Esophagus squamous epithelium (tissue), 5 donors: ENCODE results near the gene LRP1B. TPM values are rescaled to one million over a fixed set of nuclear protein-coding genes. Genes with fewer than 3 reads are reported as not detected.

Experiments used
- DNase-seq: peaks from one replicate; lab custom pipeline; 2025; lab: John Stamatoyannopoulos, UW
- H3K27ac ChIP-seq, 4 donors: fragments of 200-600 bp; sonication (generic); one replicate each; pipeline ENCODE4 v1.5.1; 2016 to 2019; ENCODE audit warnings: mild to moderate bottlenecking in 1 of 4
- H3K27me3 ChIP-seq, 4 donors: fragments of 200-600 bp; sonication (generic); 1 replicate in 3 of 4; 2 replicates in 1 of 4; pipeline versions ENCODE4 v1.5.1 to v1.6.0; 2017 to 2021; ENCODE audit warnings: antibody characterized with exemption in 1 of 4
- H3K36me3 ChIP-seq, 3 donors: fragments of 200-600 bp; sonication (generic); one replicate each; pipeline ENCODE4 v1.5.1; 2016 to 2019
- H3K4me1 ChIP-seq, 3 donors: fragments of 200-600 bp; sonication (generic); one replicate each; pipeline ENCODE4 v1.5.1; 2017 to 2019
- H3K4me3 ChIP-seq, 4 donors: fragments of 200-600 bp; sonication (generic); 1 replicate in 3 of 4; 2 replicates in 1 of 4; pipeline ENCODE4 v1.5.1; 2016 to 2019; ENCODE audit warnings: mild to moderate bottlenecking in 2 of 4, moderate library complexity in 1 of 4
- H3K9me3 ChIP-seq, 3 donors: fragments of 200-600 bp; sonication (generic); one replicate each; pipeline ENCODE4 v1.5.1; 2016 to 2019
- POLR2A ChIP-seq, 4 donors: fragments of 450-650 bp; IDR thresholded peaks; one replicate each; pipeline ENCODE4 v1.6.1; 2017; ENCODE audit warnings: antibody characterized with exemption in 4 of 4, mild to moderate bottlenecking in 4 of 4, moderate library complexity in 3 of 4
- WGBS, 2 donors: methylation state at CpG; one replicate each; pipeline ENCODE4 v1.1.5; 2018; 5-methylcytosine and 5-hydroxymethylcytosine counted together
- intact Hi-C: fragments of 100-400 bp; cut with DNase I; formaldehyde crosslinking; loops from one replicate; pipeline ENCODE4 v1.15.0; 2022
- total RNA-seq, 4 donors: library from RNA; depleted of rRNA; stranded (reverse); fragments of >200 nt; gene quantifications; one replicate each; pipeline ENCODE4 v1.1.0, GENCODE V29; 2016
- TF ChIP-seq, protein P1 (sequence below), 6 experiments: fragments of 450-650 bp in 4 of 6; fragments of 200-600 bp in 2 of 6; sonication (generic) in 2 of 6; IDR thresholded peaks; one replicate each; pipeline ENCODE4 v1.5.1; 2016 to 2019; ENCODE audit warnings: antibody characterized with exemption in 6 of 6, mild to moderate bottlenecking in 4 of 6, moderate library complexity in 4 of 6
- donor health status: DM: yes; HTN: yes; CAD: no.

The LRP1B gene
- total RNA-seq, 4 donors from 2014 or later, result 0.04 to 1.1 (median 0.23) TPM

- intact Hi-C loops, result no loop called here
Measured at GRCh38 chr2:141464995-141465394, 665.8 kb downstream of the LRP1B start.

DNA sequence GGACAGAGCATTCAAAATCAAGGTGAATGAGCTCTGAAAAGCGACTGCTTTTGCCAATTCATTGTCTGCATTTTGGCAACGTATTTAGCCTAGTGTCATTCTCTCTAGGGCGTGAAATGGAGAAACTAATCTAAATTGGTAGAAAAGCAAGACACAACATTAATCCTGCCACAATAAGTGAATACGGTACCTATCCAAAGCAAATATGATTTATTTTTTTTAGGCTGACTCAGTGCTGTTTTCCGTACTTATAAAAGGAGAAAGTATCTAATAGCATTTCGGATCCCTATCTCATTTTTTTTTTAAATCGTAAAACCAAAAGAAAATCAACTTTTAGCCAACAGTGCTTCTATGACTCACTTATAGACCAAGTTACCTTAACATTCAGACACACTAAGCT, 672.5 kb downstream of the LRP1B start:
- WGBS, 2 donors, result 41 to 57% methylated on average over 7 of the region's 7 CpGs
- intact Hi-C loops, result no loop called here
- no peak for TF ChIP-seq POLR2A (IDR thresholded peaks at IDR 0.05)
- TF ChIP-seq, protein P1, sequence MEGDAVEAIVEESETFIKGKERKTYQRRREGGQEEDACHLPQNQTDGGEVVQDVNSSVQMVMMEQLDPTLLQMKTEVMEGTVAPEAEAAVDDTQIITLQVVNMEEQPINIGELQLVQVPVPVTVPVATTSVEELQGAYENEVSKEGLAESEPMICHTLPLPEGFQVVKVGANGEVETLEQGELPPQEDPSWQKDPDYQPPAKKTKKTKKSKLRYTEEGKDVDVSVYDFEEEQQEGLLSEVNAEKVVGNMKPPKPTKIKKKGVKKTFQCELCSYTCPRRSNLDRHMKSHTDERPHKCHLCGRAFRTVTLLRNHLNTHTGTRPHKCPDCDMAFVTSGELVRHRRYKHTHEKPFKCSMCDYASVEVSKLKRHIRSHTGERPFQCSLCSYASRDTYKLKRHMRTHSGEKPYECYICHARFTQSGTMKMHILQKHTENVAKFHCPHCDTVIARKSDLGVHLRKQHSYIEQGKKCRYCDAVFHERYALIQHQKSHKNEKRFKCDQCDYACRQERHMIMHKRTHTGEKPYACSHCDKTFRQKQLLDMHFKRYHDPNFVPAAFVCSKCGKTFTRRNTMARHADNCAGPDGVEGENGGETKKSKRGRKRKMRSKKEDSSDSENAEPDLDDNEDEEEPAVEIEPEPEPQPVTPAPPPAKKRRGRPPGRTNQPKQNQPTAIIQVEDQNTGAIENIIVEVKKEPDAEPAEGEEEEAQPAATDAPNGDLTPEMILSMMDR (IDR thresholded peaks at IDR 0.05), result no peak
- H3K27ac ChIP-seq, result no peak overlapping the region
- DNase-seq, result no peak
- H3K36me3 ChIP-seq, result no peaks in the 10 kb centered on the region
- H3K4me1 ChIP-seq, result no peaks in the 10 kb centered on the region
- no peaks in the 10 kb centered on the region for H3K9me3 ChIP-seq
- H3K27me3 ChIP-seq, result no peaks in the 10 kb centered on the region
- no peak overlapping the region for H3K4me3 ChIP-seq

More at GRCh38 chr2:141464995-141465394, 665.8 kb downstream of the LRP1B start:
- no peak overlapping the region for H3K4me3 ChIP-seq
- DNase-seq, result no peak
- H3K27ac ChIP-seq, result no peak overlapping the region
- peaks cover 0 to 16% (median 3%) of the 10 kb centered on the region in 3 donors for H3K4me1 ChIP-seq
- no peaks in the 10 kb centered on the region for H3K27me3 ChIP-seq
- no peaks in the 10 kb centered on the region for H3K9me3 ChIP-seq
- H3K36me3 ChIP-seq, result no peaks in the 10 kb centered on the region
- TF ChIP-seq, protein P1 (IDR thresholded peaks at IDR 0.05), result no peak
- TF ChIP-seq POLR2A (IDR thresholded peaks at IDR 0.05), result no peak

- WGBS, 2 donors, result 57 to 84% methylated on average over 2 of the region's 2 CpGs
- intact Hi-C loops, result no loop called here
- no peak overlapping the region for H3K27ac ChIP-seq
- H3K4me3 ChIP-seq, result no peak overlapping the region
- no peaks in the 10 kb centered on the region for H3K27me3 ChIP-seq
- no peaks in the 10 kb centered on the region for H3K36me3 ChIP-seq
- H3K4me1 ChIP-seq, result no peaks in the 10 kb centered on the region
- DNase-seq, result no peak
- no peak for TF ChIP-seq POLR2A (IDR thresholded peaks at IDR 0.05)
- TF ChIP-seq, protein P1 (IDR thresholded peaks at IDR 0.05), result no peak
- no peaks in the 10 kb centered on the region for H3K9me3 ChIP-seq
Measured at GRCh38 chr2:141455877-141456276, 674.9 kb downstream of the LRP1B start.

GRCh38 chr2:141455211-141455826, 675.5 kb downstream of the LRP1B start:
- WGBS, 2 donors, result 40 to 44% methylated on average over 7 of the region's 7 CpGs
- H3K27me3 ChIP-seq, result no peaks in the 10 kb centered on the region
- TF ChIP-seq, protein P1 (IDR thresholded peaks at IDR 0.05), result no peak
- no peak for TF ChIP-seq POLR2A (IDR thresholded peaks at IDR 0.05)
- no peaks in the 10 kb centered on the region for H3K36me3 ChIP-seq
- H3K27ac ChIP-seq, result no peak overlapping the region
- no peaks in the 10 kb centered on the region for H3K9me3 ChIP-seq
- H3K4me3 ChIP-seq, result no peak overlapping the region
- intact Hi-C loops, result no loop called here
- no peaks in the 10 kb centered on the region for H3K4me1 ChIP-seq
- DNase-seq, result no peak

GRCh38 chr2:141440072-141440635, 690.7 kb downstream of the LRP1B start:
- no peak overlapping the region for H3K4me3 ChIP-seq
- 87 to 97% methylated on average over 12 to 16 of the region's 17 CpGs for WGBS, 2 donors
- H3K36me3 ChIP-seq, result no peaks in the 10 kb centered on the region
- no peak overlapping the region for H3K27ac ChIP-seq
- H3K4me1 ChIP-seq, result no peaks in the 10 kb centered on the region
- intact Hi-C loops, result no loop called here
- TF ChIP-seq, protein P1 (IDR thresholded peaks at IDR 0.05), result no peak
- TF ChIP-seq POLR2A (IDR thresholded peaks at IDR 0.05), result no peak
- peaks cover 0 to 7% (median 0%) of the 10 kb centered on the region in 3 donors for H3K9me3 ChIP-seq
- no peaks in the 10 kb centered on the region for H3K27me3 ChIP-seq
- DNase-seq, result no peak
